ENCODE measurements around the gene LY9.
A peak's percentile ranks its signal among the peaks of the same experiment; 100 is the strongest.

Gene LY9

DNA sequence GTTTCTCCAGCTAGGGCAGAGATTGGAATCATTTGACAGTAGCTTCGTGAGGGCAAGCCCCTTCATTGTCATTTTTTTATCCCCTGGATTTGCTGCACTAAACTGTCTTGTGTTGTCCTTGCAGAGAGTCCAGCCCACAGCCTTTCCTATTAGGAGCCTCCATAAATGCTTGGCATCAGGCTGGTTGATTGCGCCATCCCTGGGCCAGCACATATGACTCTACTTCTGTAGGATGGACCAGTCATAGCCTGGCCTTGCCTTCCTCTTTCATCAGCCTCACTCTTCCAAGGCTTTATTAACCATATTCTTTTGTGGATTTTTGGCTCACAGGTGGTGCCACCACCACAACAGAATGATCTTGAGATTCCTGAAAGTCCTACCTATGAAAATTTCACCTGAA, 31.4 kb downstream of the LY9 start:
- no peak overlapping the region for H3K27ac ChIP-seq (ENCODE audit: low read depth, low read length)

DNA sequence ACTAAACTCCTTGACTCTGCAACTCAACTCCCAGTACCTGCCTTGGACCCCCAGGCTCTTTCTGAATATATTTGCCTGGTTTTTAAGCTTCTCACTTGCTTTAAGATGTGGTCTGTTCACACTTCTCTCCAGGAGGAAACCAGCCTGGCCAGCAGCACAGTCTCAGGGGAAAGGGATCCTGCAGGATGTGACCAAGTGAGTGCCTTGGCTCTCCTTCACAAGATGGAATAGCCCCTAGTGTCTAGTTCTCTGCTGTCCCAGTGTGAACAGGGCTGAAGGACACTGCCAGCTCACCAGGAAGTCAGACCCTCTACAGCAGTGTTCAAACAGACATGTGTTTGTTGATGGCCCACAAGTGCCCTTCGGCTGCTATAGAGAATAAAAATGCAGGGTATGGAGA, 33.8 kb downstream of the LY9 start:
- H3K4me1 ChIP-seq (ENCODE audit: control insufficient read depth, low read length) = no peaks in the 10 kb centered on the region
- H3K9me3 ChIP-seq (ENCODE audit: control insufficient read depth, insufficient read depth, low read length) = no peaks in the 10 kb centered on the region
- no peaks in the 10 kb centered on the region for H3K36me3 ChIP-seq (ENCODE audit: control insufficient read depth, low read length)
- H4K20me1 ChIP-seq (ENCODE audit: control insufficient read depth, insufficient read depth, low read depth, low read length) = no peaks in the 10 kb centered on the region
- H3F3A ChIP-seq (ENCODE audit: control insufficient read depth, insufficient read depth) = no peaks in the 10 kb centered on the region
- H3K79me2 ChIP-seq (ENCODE audit: control insufficient read depth, low read length) = no peaks in the 10 kb centered on the region
- no peak overlapping the region for H3K27ac ChIP-seq (ENCODE audit: low read depth, low read length)
- H3K9me2 ChIP-seq (replicated peaks; ENCODE audit: control insufficient read depth, low read length) = no peaks in the 10 kb centered on the region
- peaks cover 8% of the 10 kb centered on the region for H3K27me3 ChIP-seq (ENCODE audit: control insufficient read depth, low read length)
- H3K4me2 ChIP-seq (ENCODE audit: low read length) = no peak overlapping the region
- no peak overlapping the region for H3K4me3 ChIP-seq (ENCODE audit: low read length)
- TF ChIP-seq, protein P1, sequence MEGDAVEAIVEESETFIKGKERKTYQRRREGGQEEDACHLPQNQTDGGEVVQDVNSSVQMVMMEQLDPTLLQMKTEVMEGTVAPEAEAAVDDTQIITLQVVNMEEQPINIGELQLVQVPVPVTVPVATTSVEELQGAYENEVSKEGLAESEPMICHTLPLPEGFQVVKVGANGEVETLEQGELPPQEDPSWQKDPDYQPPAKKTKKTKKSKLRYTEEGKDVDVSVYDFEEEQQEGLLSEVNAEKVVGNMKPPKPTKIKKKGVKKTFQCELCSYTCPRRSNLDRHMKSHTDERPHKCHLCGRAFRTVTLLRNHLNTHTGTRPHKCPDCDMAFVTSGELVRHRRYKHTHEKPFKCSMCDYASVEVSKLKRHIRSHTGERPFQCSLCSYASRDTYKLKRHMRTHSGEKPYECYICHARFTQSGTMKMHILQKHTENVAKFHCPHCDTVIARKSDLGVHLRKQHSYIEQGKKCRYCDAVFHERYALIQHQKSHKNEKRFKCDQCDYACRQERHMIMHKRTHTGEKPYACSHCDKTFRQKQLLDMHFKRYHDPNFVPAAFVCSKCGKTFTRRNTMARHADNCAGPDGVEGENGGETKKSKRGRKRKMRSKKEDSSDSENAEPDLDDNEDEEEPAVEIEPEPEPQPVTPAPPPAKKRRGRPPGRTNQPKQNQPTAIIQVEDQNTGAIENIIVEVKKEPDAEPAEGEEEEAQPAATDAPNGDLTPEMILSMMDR (IDR thresholded peaks at IDR 0.05; ENCODE audit: low read depth, low read length, poor library complexity, severe bottlenecking) = no peak
- TF ChIP-seq EZH2phosphoT487 (IDR thresholded peaks at IDR 0.05; ENCODE audit: borderline replicate concordance, low read length) = no peak

More for the DNA sequence above, 31.4 kb downstream of the LY9 start:
- H3K36me3 ChIP-seq (ENCODE audit: control insufficient read depth, low read length) = no peaks in the 10 kb centered on the region
- no peaks in the 10 kb centered on the region for H3K4me1 ChIP-seq (ENCODE audit: control insufficient read depth, low read length)
- TF ChIP-seq EZH2phosphoT487 (IDR thresholded peaks at IDR 0.05; ENCODE audit: borderline replicate concordance, low read length) = no peak
- TF ChIP-seq, protein P1 (IDR thresholded peaks at IDR 0.05; ENCODE audit: low read depth, low read length, poor library complexity, severe bottlenecking) = no peak
- H3K9me3 ChIP-seq (ENCODE audit: control insufficient read depth, insufficient read depth, low read length) = no peaks in the 10 kb centered on the region
- H3K79me2 ChIP-seq (ENCODE audit: control insufficient read depth, low read length) = no peaks in the 10 kb centered on the region
- no peaks in the 10 kb centered on the region for H4K20me1 ChIP-seq (ENCODE audit: control insufficient read depth, insufficient read depth, low read depth, low read length)
- H3K9me2 ChIP-seq (replicated peaks; ENCODE audit: control insufficient read depth, low read length) = no peaks in the 10 kb centered on the region
- H3F3A ChIP-seq (ENCODE audit: control insufficient read depth, insufficient read depth) = no peaks in the 10 kb centered on the region
- no peak overlapping the region for H3K4me2 ChIP-seq (ENCODE audit: low read length)
- H3K4me3 ChIP-seq (ENCODE audit: low read length) = no peak overlapping the region
- H3K27me3 ChIP-seq (ENCODE audit: control insufficient read depth, low read length) = peaks cover 8% of the 10 kb centered on the region

DNA sequence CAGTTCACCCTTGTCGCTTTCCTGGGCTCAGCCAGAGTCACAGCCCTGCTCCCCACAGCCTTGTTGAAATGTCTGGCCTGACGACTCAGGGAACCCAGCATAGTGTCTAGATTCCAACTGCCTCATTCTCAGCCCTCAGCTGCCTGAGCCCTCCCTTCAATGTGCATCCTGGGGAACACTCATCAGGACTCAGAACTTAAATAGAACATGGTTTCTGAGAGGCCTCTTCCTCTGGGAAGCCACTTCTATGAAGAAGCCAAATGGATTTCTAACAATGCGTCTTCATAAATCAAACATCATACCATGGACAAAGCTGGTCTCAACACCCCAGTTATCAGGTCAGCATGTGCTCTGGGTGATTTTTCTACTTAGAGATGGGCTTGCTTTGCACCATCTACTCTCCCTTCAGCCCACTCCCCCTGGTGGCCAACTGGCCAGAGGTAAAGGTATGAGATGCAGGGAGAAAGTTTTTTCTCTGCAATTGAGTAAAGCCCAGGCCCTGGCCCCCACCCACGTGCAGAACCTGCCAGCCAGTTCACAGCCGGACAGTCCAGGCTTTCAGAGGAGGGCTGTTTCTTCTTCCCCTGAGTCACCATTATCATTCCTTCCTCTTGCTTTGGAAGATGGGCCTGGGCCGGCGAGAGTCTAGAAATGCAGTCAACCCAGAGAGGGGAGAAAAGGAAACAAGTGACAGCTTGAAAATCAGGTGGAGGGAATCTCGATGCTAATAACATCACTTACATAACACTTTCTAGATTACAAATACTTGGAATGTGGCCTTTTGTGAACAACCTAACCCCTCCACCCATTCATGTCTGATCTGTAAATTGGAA, 34.6 kb downstream of the LY9 start:
- Histone ChIP-seq H3K4me3 (ENCODE audit: low read length) (no peak overlapping the region), H3K27me3 (ENCODE audit: control insufficient read depth, low read length) (peaks cover 8% of the 10 kb centered on the region), H3K79me2 (ENCODE audit: control insufficient read depth, low read length) (no peaks in the 10 kb centered on the region), H3K9me2 (replicated peaks; ENCODE audit: control insufficient read depth, low read length) (no peaks in the 10 kb centered on the region), H3K27ac (ENCODE audit: low read depth, low read length) (no peak overlapping the region), H3K36me3 (ENCODE audit: control insufficient read depth, low read length) (no peaks in the 10 kb centered on the region), H3F3A (ENCODE audit: control insufficient read depth, insufficient read depth) (no peaks in the 10 kb centered on the region), H3K4me2 (ENCODE audit: low read length) (no peak overlapping the region), H3K9me3 (ENCODE audit: control insufficient read depth, insufficient read depth, low read length) (no peaks in the 10 kb centered on the region), H4K20me1 (ENCODE audit: control insufficient read depth, insufficient read depth, low read depth, low read length) (no peaks in the 10 kb centered on the region), H3K4me1 (ENCODE audit: control insufficient read depth, low read length) (no peaks in the 10 kb centered on the region)
- TF ChIP-seq, protein P1 (IDR thresholded peaks at IDR 0.05; ENCODE audit: low read depth, low read length, poor library complexity, severe bottlenecking) = peak; percentile 79
- TF ChIP-seq EZH2phosphoT487 (IDR thresholded peaks at IDR 0.05; ENCODE audit: borderline replicate concordance, low read length) = no peak
